GM18499 (cell line): ENCODE data around the gene MAT2B.

Source experiments
- ATAC-seq: cut with Tn5 transposase; IDR thresholded peaks from one replicate; pipeline ENCODE4 v1.9.1; 2021; ENCODE audit warnings: moderate number of reproducible peaks; ENCODE audit not compliant: insufficient read depth, unreplicated experiment

The MAT2B gene

GRCh38 chr5:163505368-163506094, at the start of gene MAT2B:
Gene MAT2B, plus strand, starts transcription at chr5:163505619. Its CDS starts 68 bp downstream, at chr5:163505687.
- peak; percentile 80 for ATAC-seq

- ATAC-seq = no peak
Measured at GRCh38 chr5:163456029-163456589, 49.3 kb upstream of the MAT2B start.

GRCh38 chr5:163456840-163457239, 48.6 kb upstream of the MAT2B start:
- ATAC-seq = no peak

- no peak for ATAC-seq
Measured at GRCh38 chr5:163458778-163459385, 46.5 kb upstream of the MAT2B start.

- ATAC-seq = no peak
Measured at GRCh38 chr5:163459462-163459818, 46.0 kb upstream of the MAT2B start.

- ATAC-seq = peak; percentile 71
Measured at GRCh38 chr5:163459819-163460561, 45.4 kb upstream of the MAT2B start, which contains the start of gene NUDCD2. Gene NUDCD2, minus strand, starts transcription at chr5:163460102. Its CDS starts 52 bp downstream, at chr5:163460050.

- no peak for ATAC-seq
Measured at GRCh38 chr5:163460562-163461171, 44.8 kb upstream of the MAT2B start, which contains the start of gene HMMR. Gene HMMR, plus strand, starts transcription at chr5:163460632. Its CDS starts 61 bp downstream, at chr5:163460693.

GRCh38 chr5:163463063-163463435, 42.4 kb upstream of the MAT2B start:
- no peak for ATAC-seq

- no peak for ATAC-seq
Measured at GRCh38 chr5:163467682-163468081, 37.7 kb upstream of the MAT2B start.

- peak; percentile 74 for ATAC-seq
Measured at GRCh38 chr5:163473635-163474243, 31.7 kb upstream of the MAT2B start.

GRCh38 chr5:163475411-163475810, 30.0 kb upstream of the MAT2B start:
- ATAC-seq = no peak

- ATAC-seq = no peak
Measured at GRCh38 chr5:163478126-163478981, 27.1 kb upstream of the MAT2B start.

- no peak for ATAC-seq
Measured at GRCh38 chr5:163478982-163479271, 26.5 kb upstream of the MAT2B start.

- no peak for ATAC-seq
Measured at GRCh38 chr5:163489055-163489744, 16.2 kb upstream of the MAT2B start.

GRCh38 chr5:163489745-163490075, 15.7 kb upstream of the MAT2B start:
- no peak for ATAC-seq

GRCh38 chr5:163496286-163496685, 9.1 kb upstream of the MAT2B start:
- no peak for ATAC-seq

GRCh38 chr5:163497315-163497714, 8.1 kb upstream of the MAT2B start:
- ATAC-seq = no peak

GRCh38 chr5:163498886-163499285, 6.5 kb upstream of the MAT2B start:
- no peak for ATAC-seq

- no peak for ATAC-seq
Measured at GRCh38 chr5:163502521-163502920, 2.9 kb upstream of the MAT2B start.
